ENCODE results near the gene DTD1. TPM values are rescaled to one million over a fixed set of nuclear protein-coding genes. Genes with fewer than 3 reads are reported as not detected.

DTD1 gene
- total RNA-seq, 1 experiment from 2014 or later = 80.6 TPM

GRCh38 chr20:18662279-18663040, 74.6 kb downstream of the DTD1 start:
- DNase-seq (ENCODE audit: low read depth) = no peak

GRCh38 chr20:18663932-18664331, 76.1 kb downstream of the DTD1 start:
- no peak for DNase-seq (ENCODE audit: low read depth)

GRCh38 chr20:18665135-18665534, 77.3 kb downstream of the DTD1 start:
- no peak for DNase-seq (ENCODE audit: low read depth)

- no peak for DNase-seq (ENCODE audit: low read depth)
Observed at GRCh38 chr20:18666803-18667415, 79.1 kb downstream of the DTD1 start.

GRCh38 chr20:18669241-18670019, 81.6 kb downstream of the DTD1 start:
- no peak for DNase-seq (ENCODE audit: low read depth)

GRCh38 chr20:18671203-18671710, 83.4 kb downstream of the DTD1 start:
- DNase-seq (ENCODE audit: low read depth) = no peak

- no peak for DNase-seq (ENCODE audit: low read depth)
Observed at GRCh38 chr20:18672834-18673233, 85.0 kb downstream of the DTD1 start.

GRCh38 chr20:18676396-18676795, 88.5 kb downstream of the DTD1 start:
- DNase-seq (ENCODE audit: low read depth) = no peak

GRCh38 chr20:18677126-18677525, 89.3 kb downstream of the DTD1 start:
- no peak for DNase-seq (ENCODE audit: low read depth)

- DNase-seq (ENCODE audit: low read depth) = no peak
Observed at GRCh38 chr20:18678549-18679419, 90.9 kb downstream of the DTD1 start.

GRCh38 chr20:18683839-18684238, 96.0 kb downstream of the DTD1 start:
- no peak for DNase-seq (ENCODE audit: low read depth)

GRCh38 chr20:18684775-18685174, 96.9 kb downstream of the DTD1 start:
- no peak for DNase-seq (ENCODE audit: low read depth)

- no peak for DNase-seq (ENCODE audit: low read depth)
Observed at GRCh38 chr20:18685406-18685805, 97.6 kb downstream of the DTD1 start.

- DNase-seq (ENCODE audit: low read depth) = no peak
Observed at GRCh38 chr20:18686696-18687095, 98.8 kb downstream of the DTD1 start.

GRCh38 chr20:18688676-18689075, 100.8 kb downstream of the DTD1 start:
- DNase-seq (ENCODE audit: low read depth) = no peak

- DNase-seq (ENCODE audit: low read depth) = no peak
Observed at GRCh38 chr20:18689557-18689956, 101.7 kb downstream of the DTD1 start.

- no peak for DNase-seq (ENCODE audit: low read depth)
Observed at GRCh38 chr20:18692447-18692846, 104.6 kb downstream of the DTD1 start.

GRCh38 chr20:18694071-18694470, 106.2 kb downstream of the DTD1 start:
- no peak for DNase-seq (ENCODE audit: low read depth)

GRCh38 chr20:18695175-18695574, 107.3 kb downstream of the DTD1 start:
- DNase-seq (ENCODE audit: low read depth) = no peak

GRCh38 chr20:18698735-18699380, 111.0 kb downstream of the DTD1 start:
- DNase-seq (ENCODE audit: low read depth) = no peak

GRCh38 chr20:18701969-18702368, 114.1 kb downstream of the DTD1 start:
- no peak for DNase-seq (ENCODE audit: low read depth)

Data from Daoy (cell line).